Measurements from ENCODE around the gene FLYWCH2.
"Not testable (repeated sequence)": the region's sequence is repeated elsewhere in the genome, so short reads cannot be mapped to it uniquely, and the experiment has no call there.

FLYWCH2 gene

DNA sequence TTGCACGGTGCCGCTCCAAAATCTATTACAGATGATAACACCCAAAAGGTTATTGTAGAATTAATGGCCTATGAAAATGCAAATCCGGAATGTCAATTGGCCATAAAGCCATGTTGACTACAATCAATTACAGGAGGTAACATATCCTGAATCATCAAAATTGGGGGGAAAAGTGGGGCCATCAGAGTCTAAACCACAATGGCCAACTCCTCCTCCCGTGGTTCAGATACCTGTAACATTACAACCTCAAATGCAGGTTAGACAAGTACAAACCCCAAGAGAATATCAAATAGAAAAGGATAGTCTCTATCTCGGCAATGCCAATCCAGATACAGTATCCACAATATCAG is 43.6 kb downstream of the FLYWCH2 start:
- H3K4me3 ChIP-seq (replicated peaks; ENCODE audit: low read depth, low read length), result no peak overlapping the region
- TF ChIP-seq, protein P1, sequence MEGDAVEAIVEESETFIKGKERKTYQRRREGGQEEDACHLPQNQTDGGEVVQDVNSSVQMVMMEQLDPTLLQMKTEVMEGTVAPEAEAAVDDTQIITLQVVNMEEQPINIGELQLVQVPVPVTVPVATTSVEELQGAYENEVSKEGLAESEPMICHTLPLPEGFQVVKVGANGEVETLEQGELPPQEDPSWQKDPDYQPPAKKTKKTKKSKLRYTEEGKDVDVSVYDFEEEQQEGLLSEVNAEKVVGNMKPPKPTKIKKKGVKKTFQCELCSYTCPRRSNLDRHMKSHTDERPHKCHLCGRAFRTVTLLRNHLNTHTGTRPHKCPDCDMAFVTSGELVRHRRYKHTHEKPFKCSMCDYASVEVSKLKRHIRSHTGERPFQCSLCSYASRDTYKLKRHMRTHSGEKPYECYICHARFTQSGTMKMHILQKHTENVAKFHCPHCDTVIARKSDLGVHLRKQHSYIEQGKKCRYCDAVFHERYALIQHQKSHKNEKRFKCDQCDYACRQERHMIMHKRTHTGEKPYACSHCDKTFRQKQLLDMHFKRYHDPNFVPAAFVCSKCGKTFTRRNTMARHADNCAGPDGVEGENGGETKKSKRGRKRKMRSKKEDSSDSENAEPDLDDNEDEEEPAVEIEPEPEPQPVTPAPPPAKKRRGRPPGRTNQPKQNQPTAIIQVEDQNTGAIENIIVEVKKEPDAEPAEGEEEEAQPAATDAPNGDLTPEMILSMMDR (IDR thresholded peaks at IDR 0.05; ENCODE audit: low read depth, low read length, missing control alignments), result no peak

DNA sequence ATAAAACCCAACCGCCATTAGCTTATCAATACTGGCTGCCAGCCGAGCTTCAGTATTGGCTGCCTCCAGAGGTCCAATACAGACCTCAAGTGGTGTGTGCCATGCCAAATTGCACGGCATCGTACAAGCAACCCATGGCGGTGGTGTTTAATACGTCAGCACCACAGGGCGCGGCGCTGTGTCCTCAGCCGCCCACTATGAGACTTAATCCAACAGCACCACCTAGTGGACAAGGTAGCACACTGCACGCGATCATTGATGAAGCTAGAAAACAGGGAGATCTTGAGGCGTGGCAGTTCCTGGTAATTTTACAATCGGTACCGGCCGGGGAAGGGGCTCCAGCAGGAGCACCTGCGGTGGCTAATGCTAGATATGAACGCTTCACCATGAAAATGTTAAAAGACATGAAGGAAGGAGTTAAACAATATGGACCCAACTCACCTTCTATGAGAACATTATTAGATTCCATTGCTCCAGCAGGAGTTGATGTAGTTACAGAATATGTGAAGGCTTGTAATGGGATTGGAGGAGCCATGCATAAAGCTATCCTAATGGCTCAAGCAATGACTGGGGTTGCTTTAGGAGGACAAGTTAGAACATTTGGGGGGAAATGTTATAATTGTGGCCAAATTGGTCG is 44.1 kb downstream of the FLYWCH2 start:
- H3K4me3 ChIP-seq (replicated peaks; ENCODE audit: low read depth, low read length), result no peak overlapping the region
- TF ChIP-seq, protein P1 (IDR thresholded peaks at IDR 0.05; ENCODE audit: low read depth, low read length, missing control alignments), result peak; percentile 92
- peak; percentile 76 for DNase-seq (ENCODE audit: extremely low read depth, low read depth)

More for the DNA sequence above, 43.6 kb downstream of the FLYWCH2 start:
- no peak for DNase-seq (ENCODE audit: extremely low read depth, low read depth)

DNA sequence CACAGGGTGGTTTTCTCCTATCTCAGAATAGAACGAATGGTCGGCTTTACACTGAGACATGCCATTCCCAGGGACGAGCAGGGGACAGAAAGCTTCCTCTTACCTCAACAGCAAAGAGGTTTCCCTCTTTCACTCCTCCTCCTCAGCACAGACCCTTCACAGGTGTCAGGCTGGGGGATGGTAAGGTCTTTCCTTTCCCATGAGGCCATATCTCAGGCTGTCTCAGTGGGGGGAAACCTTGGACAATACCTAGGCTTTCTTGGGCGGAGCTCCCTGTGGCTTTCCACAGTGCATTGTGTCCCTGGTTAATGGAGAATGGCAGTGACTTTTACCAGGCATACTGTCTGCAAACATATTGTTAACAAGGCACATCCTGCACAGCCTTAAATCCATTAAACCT is 45.1 kb downstream of the FLYWCH2 start:
- H3K4me3 ChIP-seq (replicated peaks; ENCODE audit: low read depth, low read length); DNase-seq (ENCODE audit: extremely low read depth, low read depth): not testable (repeated sequence)

DNA sequence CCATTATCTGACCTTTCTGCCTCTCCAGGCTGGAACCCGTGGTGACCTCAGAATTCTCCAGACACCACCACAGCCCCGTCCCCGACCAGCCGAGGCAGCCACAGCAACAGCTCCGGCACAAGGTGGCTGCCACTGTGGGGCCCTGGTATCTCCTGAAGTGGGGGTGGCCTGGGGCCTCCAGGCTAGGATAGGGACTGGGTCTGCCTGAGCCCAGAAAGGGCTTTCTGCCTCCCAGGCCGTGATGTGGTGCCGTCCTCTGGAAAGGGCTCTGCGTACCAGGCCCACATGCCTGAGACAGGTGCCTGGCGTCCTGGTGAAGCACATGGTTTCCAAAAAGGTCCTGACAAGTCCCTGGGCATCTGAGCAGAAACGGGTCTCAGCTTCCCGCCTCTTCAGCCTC is 45.8 kb downstream of the FLYWCH2 start:
- H3K4me3 ChIP-seq (replicated peaks; ENCODE audit: low read depth, low read length), result no peak overlapping the region
- TF ChIP-seq, protein P1 (IDR thresholded peaks at IDR 0.05; ENCODE audit: low read depth, low read length, missing control alignments), result no peak
- no peak for DNase-seq (ENCODE audit: extremely low read depth, low read depth)

DNA sequence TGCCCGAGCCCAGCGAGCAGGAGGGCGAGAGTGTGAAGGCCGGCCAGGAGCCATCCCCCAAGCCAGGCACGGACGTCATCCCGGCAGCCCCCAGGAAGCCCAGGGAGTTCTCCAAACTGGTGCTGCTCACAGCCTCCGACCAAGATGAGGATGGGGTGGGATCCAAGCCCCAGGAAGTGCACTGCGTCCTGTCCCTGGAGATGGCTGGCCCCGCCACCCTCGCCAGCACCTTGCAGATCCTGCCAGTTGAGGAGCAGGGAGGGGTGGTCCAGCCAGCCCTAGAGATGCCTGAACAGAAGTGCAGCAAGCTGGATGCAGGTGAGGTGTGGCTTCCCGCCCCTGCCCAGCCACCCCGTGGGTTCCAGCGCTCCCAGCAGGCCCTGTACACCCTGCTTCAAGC is 46.7 kb downstream of the FLYWCH2 start:
- no peak overlapping the region for H3K4me3 ChIP-seq (replicated peaks; ENCODE audit: low read depth, low read length)
- TF ChIP-seq, protein P1 (IDR thresholded peaks at IDR 0.05; ENCODE audit: low read depth, low read length, missing control alignments), result no peak
- no peak for DNase-seq (ENCODE audit: extremely low read depth, low read depth)

DNA sequence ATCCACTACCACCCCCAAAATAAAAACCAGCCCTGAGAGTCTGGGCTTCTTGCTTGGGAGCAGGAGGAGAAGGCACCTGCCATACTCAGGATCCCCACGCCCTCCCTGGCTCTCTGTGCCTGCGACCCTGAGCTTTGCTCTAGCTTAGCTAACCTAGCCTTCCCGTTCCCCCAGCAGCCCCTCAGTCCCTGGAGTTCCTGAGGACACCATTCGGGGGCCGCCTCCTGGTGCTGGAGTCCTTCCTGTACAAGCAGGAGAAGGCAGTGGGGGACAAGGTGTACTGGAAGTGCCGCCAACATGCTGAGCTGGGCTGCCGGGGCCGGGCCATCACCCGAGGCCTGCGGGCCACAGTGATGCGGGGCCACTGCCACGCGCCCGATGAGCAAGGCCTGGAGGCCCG is 47.2 kb downstream of the FLYWCH2 start:
- TF ChIP-seq, protein P1 (IDR thresholded peaks at IDR 0.05; ENCODE audit: low read depth, low read length, missing control alignments), result no peak
- no peak for DNase-seq (ENCODE audit: extremely low read depth, low read depth)
- H3K4me3 ChIP-seq (replicated peaks; ENCODE audit: low read depth, low read length), result no peak overlapping the region

DNA sequence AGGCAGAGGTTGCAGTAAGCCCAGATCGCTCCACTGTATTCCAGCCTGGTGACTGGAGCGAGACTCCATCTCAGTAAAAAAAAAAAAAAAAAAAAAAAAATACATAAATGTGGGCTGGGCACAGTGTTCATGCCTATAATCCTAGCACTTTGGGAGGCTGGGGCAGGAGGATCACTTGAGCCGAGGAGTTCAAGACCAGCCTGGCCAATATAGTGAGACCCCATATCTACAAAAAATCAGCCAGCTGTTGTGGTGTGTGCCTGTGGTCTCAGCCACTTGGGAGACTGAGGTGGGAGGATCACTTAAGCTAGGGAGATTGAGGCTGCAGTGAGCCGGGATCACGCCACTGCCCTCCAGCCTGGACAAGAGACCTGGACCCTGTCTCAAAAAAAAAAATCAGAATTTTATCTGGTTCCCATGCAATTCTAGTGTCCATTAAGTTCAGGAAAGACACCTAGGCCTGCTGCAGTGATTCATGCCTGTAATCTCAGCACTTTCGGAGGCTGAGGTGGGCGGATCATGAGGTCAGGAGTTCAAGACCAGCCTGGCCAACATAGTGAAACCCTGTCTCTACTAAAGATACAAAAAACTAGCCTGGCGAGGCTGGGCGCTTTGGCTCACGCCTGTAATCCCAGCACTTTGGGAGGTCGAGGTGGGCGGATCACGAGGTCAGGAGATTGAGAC is 48.4 kb downstream of the FLYWCH2 start:
- not testable (repeated sequence) for DNase-seq (ENCODE audit: extremely low read depth, low read depth); H3K4me3 ChIP-seq (replicated peaks; ENCODE audit: low read depth, low read length)

DNA sequence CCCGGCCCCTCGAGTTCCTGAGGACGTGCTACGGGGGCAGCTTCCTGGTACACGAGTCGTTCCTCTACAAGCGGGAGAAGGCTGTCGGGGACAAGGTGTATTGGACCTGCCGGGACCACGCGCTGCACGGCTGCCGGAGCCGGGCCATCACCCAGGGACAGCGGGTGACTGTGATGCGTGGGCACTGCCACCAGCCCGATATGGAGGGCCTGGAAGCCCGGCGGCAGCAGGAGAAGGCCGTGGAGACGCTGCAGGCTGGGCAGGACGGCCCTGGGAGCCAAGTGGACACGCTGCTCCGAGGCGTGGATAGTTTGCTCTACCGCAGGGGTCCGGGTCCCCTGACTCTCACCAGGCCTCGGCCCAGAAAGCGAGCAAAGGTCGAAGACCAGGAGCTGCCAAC is 50.1 kb downstream of the FLYWCH2 start:
- no peak overlapping the region for H3K4me3 ChIP-seq (replicated peaks; ENCODE audit: low read depth, low read length)
- TF ChIP-seq, protein P1 (IDR thresholded peaks at IDR 0.05; ENCODE audit: low read depth, low read length, missing control alignments), result no peak
- no peak for DNase-seq (ENCODE audit: extremely low read depth, low read depth)

All from HFF-Myc (cell line).